Liver (tissue), 9 donors: ENCODE measurements around the gene SPEG. TPM values are rescaled to one million over a fixed set of nuclear protein-coding genes. Genes with fewer than 3 reads are reported as not detected.

ENCODE experiments used
- DNase-seq: peaks from one replicate; pipeline ENCODE4 v3.0.0-alpha.2; 2017; ENCODE audit warnings: low spot score
- H3K27ac ChIP-seq, 2 donors: one replicate each; pipeline ENCODE4 v1.7.0; 2013; ENCODE audit warnings: inconsistent platforms in 2 of 2, low read length in 2 of 2, control low read depth in 1 of 2, low read depth in 1 of 2, mild to moderate bottlenecking in 1 of 2
- H3K27me3 ChIP-seq, 4 donors: one replicate each; pipeline versions ENCODE4 v1.6.1 to v1.7.0; 2013; ENCODE audit warnings: low read length in 3 of 4, inconsistent platforms in 1 of 4, mild to moderate bottlenecking in 1 of 4, moderate library complexity in 1 of 4; ENCODE audit not compliant: control insufficient read depth in 4 of 4, insufficient read depth in 4 of 4
- H3K36me3 ChIP-seq, 4 donors: one replicate each; pipeline versions ENCODE4 v1.6.1 to v1.7.0; 2013; ENCODE audit warnings: low read length in 3 of 4, mild to moderate bottlenecking in 3 of 4, low read depth in 1 of 4, moderate library complexity in 1 of 4; ENCODE audit not compliant: control insufficient read depth in 4 of 4, insufficient read depth in 3 of 4
- H3K4me1 ChIP-seq, 4 donors: one replicate each; pipeline versions ENCODE4 v1.6.1 to v1.7.0; 2013; ENCODE audit warnings: low read length in 3 of 4, mild to moderate bottlenecking in 3 of 4, moderate library complexity in 1 of 4; ENCODE audit not compliant: control insufficient read depth in 4 of 4, insufficient read depth in 4 of 4
- H3K4me3 ChIP-seq, 3 donors: one replicate each; pipeline versions ENCODE4 v1.6.1 to v1.7.0; 2013; ENCODE audit warnings: low read length in 3 of 3, control low read depth in 1 of 3, low read depth in 1 of 3, mild to moderate bottlenecking in 1 of 3
- H3K9ac ChIP-seq, 2 donors: one replicate each; pipeline ENCODE4 v1.7.0; 2013; ENCODE audit warnings: low read length in 2 of 2, mild to moderate bottlenecking in 2 of 2, moderate library complexity in 2 of 2, control low read depth in 1 of 2, low read depth in 1 of 2
- H3K9me3 ChIP-seq, 4 donors: one replicate each; pipeline versions ENCODE4 v1.6.1 to v1.7.0; 2013; ENCODE audit warnings: low read length in 3 of 4; ENCODE audit not compliant: control insufficient read depth in 4 of 4
- ATF3 ChIP-seq: IDR thresholded peaks from 2 replicates; pipeline ENCODE4 v1.6.1; 2016; ENCODE audit warnings: antibody characterized with exemption
- FOXA2 ChIP-seq: IDR thresholded peaks from 2 replicates; pipeline ENCODE4 v1.6.1; 2016; ENCODE audit warnings: antibody characterized with exemption
- GABPA ChIP-seq, 2 donors: IDR thresholded peaks in 1 of 2; conservative IDR thresholded peaks in 1 of 2; 2 replicates each; pipeline ENCODE4 v1.6.1; 2016; ENCODE audit warnings: antibody characterized with exemption in 2 of 2, mild to moderate bottlenecking in 1 of 2, moderate library complexity in 1 of 2
- HNF4A ChIP-seq, 2 donors: conservative IDR thresholded peaks; 2 replicates each; pipeline ENCODE4 v1.6.1; 2016; ENCODE audit warnings: antibody characterized with exemption in 2 of 2, mild to moderate bottlenecking in 2 of 2
- HNF4G ChIP-seq: IDR thresholded peaks from 2 replicates; pipeline ENCODE4 v1.6.1; 2016; ENCODE audit warnings: antibody characterized with exemption
- JUND ChIP-seq, 2 donors: IDR thresholded peaks; 2 replicates each; pipeline ENCODE4 v1.6.1; 2016; ENCODE audit warnings: antibody characterized with exemption in 2 of 2
- NR2F2 ChIP-seq: IDR thresholded peaks from 2 replicates; pipeline ENCODE4 v1.6.1; 2016; ENCODE audit warnings: antibody characterized with exemption
- RXRA ChIP-seq, 2 donors: IDR thresholded peaks; 2 replicates each; pipeline ENCODE4 v1.6.1; 2017 to 2018; ENCODE audit warnings: antibody characterized with exemption in 2 of 2, mild to moderate bottlenecking in 1 of 2
- SP1 ChIP-seq: IDR thresholded peaks from 2 replicates; pipeline ENCODE4 v1.6.1; 2018; ENCODE audit warnings: antibody characterized with exemption, mild to moderate bottlenecking
- TAF1 ChIP-seq: conservative IDR thresholded peaks from 2 replicates; pipeline ENCODE4 v1.6.1; 2016; ENCODE audit warnings: antibody characterized with exemption, mild to moderate bottlenecking
- YY1 ChIP-seq: IDR thresholded peaks from 2 replicates; pipeline ENCODE4 v1.6.1; 2016; ENCODE audit warnings: antibody characterized with exemption, mild to moderate bottlenecking
- WGBS: extraction: QIAGEN DNeasy Blood & Tissue Kit; methylation state at CpG from one replicate; pipeline ENCODE4 v1.1.7; 2013; 5-methylcytosine and 5-hydroxymethylcytosine counted together
- polyA plus RNA-seq, 2 donors: library from polyadenylated mRNA; stranded (reverse) in 1 of 2; unstranded in 1 of 2; fragments of 200-250 nt in 1 of 2; fragments of >200 nt in 1 of 2; fragmentation: Nextera tagmentation in 1 of 2; extraction: Ambion mirVana in 1 of 2; gene quantifications; one replicate each; pipeline versions ENCODE4 v1.2.1 to v1.2.3, GENCODE V29; 2013 to 2015
- total RNA-seq, 2 donors: library from RNA; depleted of rRNA; stranded (reverse); fragments of >200 nt; gene quantifications; one replicate each; pipeline ENCODE4 v1.2.3, GENCODE V29; 2014
- TF ChIP-seq, protein P1 (sequence below): fragments of 150-350 bp; IDR thresholded peaks from 2 replicates; pipeline ENCODE4 v1.5.1; 2017; ENCODE audit warnings: improper control_type of control experiment, low read depth, low read length; ENCODE audit not compliant: missing input control
- TF ChIP-seq, protein P2 (sequence below): IDR thresholded peaks from 2 replicates; pipeline ENCODE4 v1.6.1; 2016; ENCODE audit warnings: antibody characterized with exemption
- donor health status: healthy.
- donor health status: healthy.
- donor health status: healthy.
- donor health status: healthy.
- donor health status: healthy.

The SPEG gene
- total and polyA plus RNA-seq, 4 donors = 0.51 to 0.96 (median 0.66) TPM

- no peak for DNase-seq
- no peaks in the 10 kb centered on the region for H3K9me3 ChIP-seq
- H3K27me3 ChIP-seq = peaks cover 0 to 2% (median 0%) of the 10 kb centered on the region in 4 donors
- H3K27ac ChIP-seq = no peak overlapping the region
- no peaks in the 10 kb centered on the region for H3K36me3 ChIP-seq
- no peaks in the 10 kb centered on the region for H3K4me1 ChIP-seq
- H3K4me3 ChIP-seq = no peak overlapping the region
- WGBS = 89% methylated on average over 21 of the region's 21 CpGs
- TF ChIP-seq, protein P1, sequence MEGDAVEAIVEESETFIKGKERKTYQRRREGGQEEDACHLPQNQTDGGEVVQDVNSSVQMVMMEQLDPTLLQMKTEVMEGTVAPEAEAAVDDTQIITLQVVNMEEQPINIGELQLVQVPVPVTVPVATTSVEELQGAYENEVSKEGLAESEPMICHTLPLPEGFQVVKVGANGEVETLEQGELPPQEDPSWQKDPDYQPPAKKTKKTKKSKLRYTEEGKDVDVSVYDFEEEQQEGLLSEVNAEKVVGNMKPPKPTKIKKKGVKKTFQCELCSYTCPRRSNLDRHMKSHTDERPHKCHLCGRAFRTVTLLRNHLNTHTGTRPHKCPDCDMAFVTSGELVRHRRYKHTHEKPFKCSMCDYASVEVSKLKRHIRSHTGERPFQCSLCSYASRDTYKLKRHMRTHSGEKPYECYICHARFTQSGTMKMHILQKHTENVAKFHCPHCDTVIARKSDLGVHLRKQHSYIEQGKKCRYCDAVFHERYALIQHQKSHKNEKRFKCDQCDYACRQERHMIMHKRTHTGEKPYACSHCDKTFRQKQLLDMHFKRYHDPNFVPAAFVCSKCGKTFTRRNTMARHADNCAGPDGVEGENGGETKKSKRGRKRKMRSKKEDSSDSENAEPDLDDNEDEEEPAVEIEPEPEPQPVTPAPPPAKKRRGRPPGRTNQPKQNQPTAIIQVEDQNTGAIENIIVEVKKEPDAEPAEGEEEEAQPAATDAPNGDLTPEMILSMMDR = no peak
- TF ChIP-seq RXRA (IDR thresholded peaks at IDR 0.05) (no peak), JUND (IDR thresholded peaks at IDR 0.05) (no peak), FOXA2 (no peak), GABPA (IDR thresholded peaks at IDR 0.05 in 1 of 2, conservative IDR thresholded peaks at IDR 0.05 in 1 of 2) (no peak), TAF1 (no peak), HNF4G (no peak), HNF4A (conservative IDR thresholded peaks at IDR 0.05) (no peak)
- TF ChIP-seq, protein P2, sequence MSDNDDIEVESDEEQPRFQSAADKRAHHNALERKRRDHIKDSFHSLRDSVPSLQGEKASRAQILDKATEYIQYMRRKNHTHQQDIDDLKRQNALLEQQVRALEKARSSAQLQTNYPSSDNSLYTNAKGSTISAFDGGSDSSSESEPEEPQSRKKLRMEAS = no peak
- no peak overlapping the region for H3K9ac ChIP-seq
These were observed 29.8 kb downstream of the SPEG start for GRCh38 chr2:219464286-219465032.

DNA sequence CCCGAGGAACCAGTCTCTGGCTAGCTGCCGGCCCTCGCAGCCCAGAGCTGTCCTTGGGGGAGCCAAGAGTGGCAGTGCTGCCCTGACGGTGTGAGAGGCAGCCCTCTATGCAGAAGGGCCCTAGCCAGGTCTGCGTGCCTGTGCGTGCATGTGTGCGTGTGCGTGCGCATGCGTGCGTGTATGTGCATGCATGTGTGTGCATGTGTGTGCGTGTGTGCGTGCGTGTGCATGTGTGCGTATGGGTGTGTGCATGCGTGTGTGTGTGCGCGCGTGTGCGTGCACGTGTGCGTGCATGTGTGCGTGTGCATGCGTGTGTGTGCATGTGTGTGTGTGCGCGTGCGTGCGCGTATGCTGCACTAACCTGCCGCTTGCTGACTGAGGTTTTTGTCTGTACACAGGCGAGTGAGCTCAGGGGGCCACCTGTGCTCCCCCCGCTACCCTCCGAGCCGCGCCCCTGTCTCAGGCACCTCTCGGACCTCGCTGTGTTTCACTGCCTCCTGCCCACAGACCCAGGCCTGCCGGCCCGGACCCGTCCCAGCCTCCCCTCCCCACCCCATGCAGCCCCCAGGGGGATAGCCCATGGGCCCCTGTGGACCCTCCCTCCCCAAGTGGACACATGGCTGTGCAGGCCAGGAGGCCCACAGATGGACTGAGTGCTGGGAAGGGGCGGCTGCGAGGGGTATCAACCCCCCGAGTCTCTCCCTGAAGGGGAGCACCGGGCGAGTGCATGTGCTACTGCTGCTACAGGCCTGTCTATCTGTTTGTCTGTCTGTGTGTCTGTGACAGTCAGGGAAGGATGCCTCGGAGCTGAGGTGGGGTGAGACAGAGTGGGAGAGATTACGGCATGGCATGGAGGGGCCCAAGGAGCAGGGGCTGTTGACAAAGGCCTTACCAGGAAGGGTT, 31.3 kb downstream of the SPEG start:
- Histone ChIP-seq H3K36me3 (no peaks in the 10 kb centered on the region), H3K4me3 (no peak overlapping the region), H3K9ac (no peak overlapping the region), H3K4me1 (no peaks in the 10 kb centered on the region), H3K27me3 (no peaks in the 10 kb centered on the region), H3K9me3 (no peaks in the 10 kb centered on the region), H3K27ac (no peak overlapping the region)
- no peak for DNase-seq
- WGBS = 91% methylated on average over 47 of the region's 47 CpGs
- TF ChIP-seq YY1 = no peak
- no peak for TF ChIP-seq NR2F2
- TF ChIP-seq, protein P2 = no peak
- no peak for TF ChIP-seq ATF3
- TF ChIP-seq SP1 = no peak
- no peak for TF ChIP-seq RXRA (IDR thresholded peaks at IDR 0.05)
- no peak for TF ChIP-seq JUND (IDR thresholded peaks at IDR 0.05)
